ENCODE data around the gene MPDZ.

DNA sequence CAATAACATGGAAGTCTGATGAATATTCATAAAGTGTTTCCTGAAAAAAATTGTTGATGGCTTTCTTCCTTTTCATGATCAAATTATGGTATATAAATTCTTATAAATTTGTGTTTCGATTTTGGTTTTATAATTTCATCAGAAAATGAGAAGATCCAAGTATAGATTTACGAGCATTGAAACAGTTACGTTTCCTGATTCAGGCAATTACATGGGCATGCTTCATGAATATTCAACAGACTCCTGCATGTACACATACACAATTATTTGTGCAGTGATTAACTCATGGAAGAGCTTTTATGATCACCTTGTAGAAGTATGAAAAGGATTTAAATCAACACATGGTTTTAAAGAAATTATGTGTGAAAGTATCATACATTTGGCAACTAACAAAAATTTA lies 136.7 kb downstream of the MPDZ start:
- TF ChIP-seq ZNF529 (tag by site-specific recombination; IDR thresholded peaks at IDR 0.05; ENCODE audit: insufficient replicate concordance) = no peak
- TF ChIP-seq, protein P1, sequence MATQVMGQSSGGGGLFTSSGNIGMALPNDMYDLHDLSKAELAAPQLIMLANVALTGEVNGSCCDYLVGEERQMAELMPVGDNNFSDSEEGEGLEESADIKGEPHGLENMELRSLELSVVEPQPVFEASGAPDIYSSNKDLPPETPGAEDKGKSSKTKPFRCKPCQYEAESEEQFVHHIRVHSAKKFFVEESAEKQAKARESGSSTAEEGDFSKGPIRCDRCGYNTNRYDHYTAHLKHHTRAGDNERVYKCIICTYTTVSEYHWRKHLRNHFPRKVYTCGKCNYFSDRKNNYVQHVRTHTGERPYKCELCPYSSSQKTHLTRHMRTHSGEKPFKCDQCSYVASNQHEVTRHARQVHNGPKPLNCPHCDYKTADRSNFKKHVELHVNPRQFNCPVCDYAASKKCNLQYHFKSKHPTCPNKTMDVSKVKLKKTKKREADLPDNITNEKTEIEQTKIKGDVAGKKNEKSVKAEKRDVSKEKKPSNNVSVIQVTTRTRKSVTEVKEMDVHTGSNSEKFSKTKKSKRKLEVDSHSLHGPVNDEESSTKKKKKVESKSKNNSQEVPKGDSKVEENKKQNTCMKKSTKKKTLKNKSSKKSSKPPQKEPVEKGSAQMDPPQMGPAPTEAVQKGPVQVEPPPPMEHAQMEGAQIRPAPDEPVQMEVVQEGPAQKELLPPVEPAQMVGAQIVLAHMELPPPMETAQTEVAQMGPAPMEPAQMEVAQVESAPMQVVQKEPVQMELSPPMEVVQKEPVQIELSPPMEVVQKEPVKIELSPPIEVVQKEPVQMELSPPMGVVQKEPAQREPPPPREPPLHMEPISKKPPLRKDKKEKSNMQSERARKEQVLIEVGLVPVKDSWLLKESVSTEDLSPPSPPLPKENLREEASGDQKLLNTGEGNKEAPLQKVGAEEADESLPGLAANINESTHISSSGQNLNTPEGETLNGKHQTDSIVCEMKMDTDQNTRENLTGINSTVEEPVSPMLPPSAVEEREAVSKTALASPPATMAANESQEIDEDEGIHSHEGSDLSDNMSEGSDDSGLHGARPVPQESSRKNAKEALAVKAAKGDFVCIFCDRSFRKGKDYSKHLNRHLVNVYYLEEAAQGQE (tag by site-specific recombination; IDR thresholded peaks at IDR 0.05) = no peak
- TF ChIP-seq, protein P2, sequence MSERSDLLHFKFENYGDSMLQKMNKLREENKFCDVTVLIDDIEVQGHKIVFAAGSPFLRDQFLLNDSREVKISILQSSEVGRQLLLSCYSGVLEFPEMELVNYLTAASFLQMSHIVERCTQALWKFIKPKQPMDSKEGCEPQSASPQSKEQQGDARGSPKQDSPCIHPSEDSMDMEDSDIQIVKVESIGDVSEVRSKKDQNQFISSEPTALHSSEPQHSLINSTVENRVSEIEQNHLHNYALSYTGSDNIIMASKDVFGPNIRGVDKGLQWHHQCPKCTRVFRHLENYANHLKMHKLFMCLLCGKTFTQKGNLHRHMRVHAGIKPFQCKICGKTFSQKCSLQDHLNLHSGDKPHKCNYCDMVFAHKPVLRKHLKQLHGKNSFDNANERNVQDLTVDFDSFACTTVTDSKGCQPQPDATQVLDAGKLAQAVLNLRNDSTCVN (tag by site-specific recombination; optimal IDR thresholded peaks at IDR 0.05) = no peak
- TF ChIP-seq, protein P3, sequence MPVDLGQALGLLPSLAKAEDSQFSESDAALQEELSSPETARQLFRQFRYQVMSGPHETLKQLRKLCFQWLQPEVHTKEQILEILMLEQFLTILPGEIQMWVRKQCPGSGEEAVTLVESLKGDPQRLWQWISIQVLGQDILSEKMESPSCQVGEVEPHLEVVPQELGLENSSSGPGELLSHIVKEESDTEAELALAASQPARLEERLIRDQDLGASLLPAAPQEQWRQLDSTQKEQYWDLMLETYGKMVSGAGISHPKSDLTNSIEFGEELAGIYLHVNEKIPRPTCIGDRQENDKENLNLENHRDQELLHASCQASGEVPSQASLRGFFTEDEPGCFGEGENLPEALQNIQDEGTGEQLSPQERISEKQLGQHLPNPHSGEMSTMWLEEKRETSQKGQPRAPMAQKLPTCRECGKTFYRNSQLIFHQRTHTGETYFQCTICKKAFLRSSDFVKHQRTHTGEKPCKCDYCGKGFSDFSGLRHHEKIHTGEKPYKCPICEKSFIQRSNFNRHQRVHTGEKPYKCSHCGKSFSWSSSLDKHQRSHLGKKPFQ (tag by site-specific recombination; IDR thresholded peaks at IDR 0.05) = no peak
- TF ChIP-seq ZNF266 (tag by site-specific recombination; IDR thresholded peaks at IDR 0.05; ENCODE audit: low read depth) = no peak
- no peak for TF ChIP-seq ZNF121 (tag by site-specific recombination; IDR thresholded peaks at IDR 0.05)
- TF ChIP-seq CTCF (tag by site-specific recombination; IDR thresholded peaks at IDR 0.05) = no peak
- no peak for TF ChIP-seq ZNF548 (tag by site-specific recombination; IDR thresholded peaks at IDR 0.05)
- no peak for TF ChIP-seq KLF7 (tag by site-specific recombination; IDR thresholded peaks at IDR 0.05; ENCODE audit: borderline replicate concordance)
- TF ChIP-seq ZNF239 (tag by site-specific recombination; IDR thresholded peaks at IDR 0.05) = no peak
- TF ChIP-seq ZNF776 (tag by site-specific recombination; IDR thresholded peaks at IDR 0.05; ENCODE audit: borderline replicate concordance) = no peak
- no peak for TF ChIP-seq ZNF274 (IDR thresholded peaks at IDR 0.05; ENCODE audit: low read length)
- TF ChIP-seq ZNF274 (tag by site-specific recombination; IDR thresholded peaks at IDR 0.05; ENCODE audit: borderline replicate concordance) = no peak
- no peak for TF ChIP-seq ZNF324 (tag by site-specific recombination; IDR thresholded peaks at IDR 0.05)
- TF ChIP-seq ATF2 (tag by site-specific recombination; IDR thresholded peaks at IDR 0.05; ENCODE audit: low read depth) = no peak
